Stimulated activated CD4-positive, alpha-beta T cell treated with anti-CD3 and anti-CD28 coated beads, Interleukin-2, amount 100 ng/mL, for 24 hours (primary cell): ENCODE measurements around the gene SIX1.

Experiments
- DNase-seq, 2 donors: peaks; one replicate each; pipeline ENCODE4 v3.0.0-alpha.2; 2020

The SIX1 gene

GRCh38 chr14:60641742-60642269 is 7.5 kb downstream of the SIX1 start:
- DNase-seq, result no peak

GRCh38 chr14:60640859-60641741 is 8.2 kb downstream of the SIX1 start:
- no peak for DNase-seq

- DNase-seq, result no peak
Observed at GRCh38 chr14:60639674-60640073, 9.6 kb downstream of the SIX1 start.

GRCh38 chr14:60637479-60638315 is 11.6 kb downstream of the SIX1 start:
- no peak for DNase-seq

GRCh38 chr14:60636879-60637478 is 12.3 kb downstream of the SIX1 start:
- no peak for DNase-seq

- no peak for DNase-seq
Observed at GRCh38 chr14:60634153-60634552, 15.1 kb downstream of the SIX1 start.

- DNase-seq, result no peak
Observed at GRCh38 chr14:60632777-60633176, 16.5 kb downstream of the SIX1 start.

GRCh38 chr14:60632257-60632656 is 17.0 kb downstream of the SIX1 start:
- DNase-seq, result no peak

- DNase-seq, result no peak
Observed at GRCh38 chr14:60631842-60632241, 17.4 kb downstream of the SIX1 start.

GRCh38 chr14:60630129-60630528 is 19.1 kb downstream of the SIX1 start:
- no peak for DNase-seq

- DNase-seq, result no peak
Observed at GRCh38 chr14:60628892-60629291, 20.4 kb downstream of the SIX1 start.

GRCh38 chr14:60622917-60623257 is 26.4 kb downstream of the SIX1 start:
- no peak for DNase-seq

- DNase-seq, result no peak
Observed at GRCh38 chr14:60622210-60622916, 26.9 kb downstream of the SIX1 start.

GRCh38 chr14:60621386-60621785 is 27.9 kb downstream of the SIX1 start:
- no peak for DNase-seq

GRCh38 chr14:60618241-60618640 is 31.0 kb downstream of the SIX1 start:
- DNase-seq, result no peak

- no peak for DNase-seq
Observed at GRCh38 chr14:60616461-60616959, 32.8 kb downstream of the SIX1 start.

- DNase-seq, result no peak
Observed at GRCh38 chr14:60602291-60602690, 47.0 kb downstream of the SIX1 start.

GRCh38 chr14:60599727-60600126 is 49.5 kb downstream of the SIX1 start:
- DNase-seq, result no peak

- no peak for DNase-seq
Observed at GRCh38 chr14:60596139-60596538, 53.1 kb downstream of the SIX1 start.

GRCh38 chr14:60594062-60594461 is 55.2 kb downstream of the SIX1 start:
- DNase-seq, result no peak
